ENCODE data around the gene RPL13. TPM values are rescaled to one million over a fixed set of nuclear protein-coding genes. Genes with fewer than 3 reads are reported as not detected.

Gene RPL13
- total and polyA plus RNA-seq, 2 of the 4 experiments (the other 2 are of a cell fraction): 2,098 to 3,527 TPM

DNA sequence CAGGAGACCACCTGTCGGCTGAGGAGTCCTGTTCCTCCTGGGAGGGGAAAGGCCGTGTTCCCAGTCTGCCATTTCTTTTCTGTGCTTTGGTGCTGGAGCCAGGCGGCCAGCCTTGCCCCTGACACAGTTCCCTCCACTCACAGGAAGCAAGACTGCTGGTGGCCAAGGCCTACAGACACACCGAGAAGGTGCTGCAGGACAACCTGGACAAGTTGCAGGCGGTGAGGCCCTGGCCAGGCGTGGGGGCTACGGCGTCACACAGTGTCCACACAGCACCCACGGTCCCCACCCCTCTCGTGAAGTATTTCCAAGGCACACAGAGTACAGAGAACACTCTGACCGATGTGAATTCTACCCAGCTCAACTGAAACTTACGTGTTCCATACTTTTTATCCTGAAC lies 6.1 kb upstream of the RPL13 start:
- dilution Hi-C loops (cut with HindIII; ENCODE audit: low sequenced_read_pairs, unreplicated experiment): no loop called here
- 0 out of 2 replicates have a peak, but pooled peaks cover 1% of the 10 kb centered on the region for H3K4me1 ChIP-seq (ENCODE audit: control insufficient read depth, insufficient read depth, low read length)
- H4K8ac ChIP-seq (ENCODE audit: low read depth in 2 of 2, low read length in 2 of 2): no peak overlapping the region
- no peak overlapping the region for H3K18ac ChIP-seq (ENCODE audit: low read depth, low read length)
- no peak overlapping the region for H2AK9ac ChIP-seq (replicated peaks; ENCODE audit: low read depth, low read length, poor library complexity)
- BruUV-seq (replicated peaks): no TSS peak
- 95% methylated on average over 10 of the region's 12 CpGs; no CpG with 5 or more reads in 1 of the 2 experiments for WGBS, 2 experiments (ENCODE audit: extremely low coverage in 2 of 2, insufficient read length in 1 of 2)
- no peak overlapping the region for H3K14ac ChIP-seq (replicated peaks; ENCODE audit: low read depth, low read length)
- DNase-seq (no peak), ATAC-seq (ENCODE audit: low read depth) (no peak)
- no peak overlapping the region for H3K4ac ChIP-seq (ENCODE audit: low read depth, low read length)
- H4K91ac ChIP-seq (ENCODE audit: insufficient read depth, low read depth, low read length): no peak overlapping the region
- H3K36me3 ChIP-seq (ENCODE audit: control insufficient read depth, insufficient read depth, low read length): peaks cover 45% of the 10 kb centered on the region
- in situ Hi-C loops (cut with MboI; ENCODE audit: low sequenced_read_pairs): no loop called here
- no peak overlapping the region for H3K4me2 ChIP-seq (ENCODE audit: low read depth, low read length)
- H3K56ac ChIP-seq (ENCODE audit: extremely low read depth, insufficient read depth, low read length): no peak overlapping the region
- no peak overlapping the region for H2BK5ac ChIP-seq (ENCODE audit: low read depth, low read length, poor library complexity, severe bottlenecking)
- H3K9me1 ChIP-seq (ENCODE audit: insufficient read depth, low read length): no peaks in the 10 kb centered on the region
- H2BK15ac ChIP-seq (ENCODE audit: low read depth, low read length): no peak overlapping the region
- H3K23ac ChIP-seq (ENCODE audit: low read depth, low read length): no peak overlapping the region
- no peak overlapping the region for H2BK20ac ChIP-seq (ENCODE audit: low read depth, low read length)
- no peak overlapping the region for H2AK5ac ChIP-seq (ENCODE audit: low read depth, low read length)
- intact Hi-C loops (cut with micrococcal nuclease): no loop called here
- no peaks in the 10 kb centered on the region for H3K9me3 ChIP-seq (ENCODE audit: control insufficient read depth, insufficient read depth, low read length)
- no peak overlapping the region for H3K27ac ChIP-seq (ENCODE audit: insufficient read depth, low read length)
- peaks cover 0 to 20% of the 10 kb centered on the region in 2 experiments; a peak in 1 of 4 replicates for H3K79me1 ChIP-seq (ENCODE audit: low read depth in 1 of 2, low read length in 2 of 2)
- no peak overlapping the region for H3K9ac ChIP-seq (ENCODE audit: low read depth, low read length)
- no peak overlapping the region for H4K5ac ChIP-seq (ENCODE audit: low read depth, low read length)
- peaks cover 3% of the 10 kb centered on the region; the same call in 1 of the 2 replicates for H4K20me1 ChIP-seq (ENCODE audit: insufficient read depth, low read length)
- no peak overlapping the region for H2AFZ ChIP-seq (replicated peaks; ENCODE audit: low read length, poor library complexity)
- ChIA-PET POLR2A (ENCODE audit: unreplicated experiment) (no interaction called here), CTCF (no interaction called here)
- TF ChIP-seq RFX5 (IDR thresholded peaks at IDR 0.05; ENCODE audit: low read depth, low read length) (no peak), BHLHE40 (IDR thresholded peaks at IDR 0.05; ENCODE audit: low read depth, low read length) (no peak), NFE2L2 (IDR thresholded peaks at IDR 0.05; ENCODE audit: low read depth, low read length) (no peak), RAD21 (IDR thresholded peaks at IDR 0.05; ENCODE audit: low read length) (no peak), MXI1 (IDR thresholded peaks at IDR 0.05; ENCODE audit: borderline replicate concordance, low read depth, low read length) (no peak), MAZ (IDR thresholded peaks at IDR 0.05; ENCODE audit: borderline replicate concordance, low read depth, low read length) (no peak), RCOR1 (IDR thresholded peaks at IDR 0.05; ENCODE audit: insufficient replicate concordance, low read length) (no peak)
- TF ChIP-seq, protein P1, sequence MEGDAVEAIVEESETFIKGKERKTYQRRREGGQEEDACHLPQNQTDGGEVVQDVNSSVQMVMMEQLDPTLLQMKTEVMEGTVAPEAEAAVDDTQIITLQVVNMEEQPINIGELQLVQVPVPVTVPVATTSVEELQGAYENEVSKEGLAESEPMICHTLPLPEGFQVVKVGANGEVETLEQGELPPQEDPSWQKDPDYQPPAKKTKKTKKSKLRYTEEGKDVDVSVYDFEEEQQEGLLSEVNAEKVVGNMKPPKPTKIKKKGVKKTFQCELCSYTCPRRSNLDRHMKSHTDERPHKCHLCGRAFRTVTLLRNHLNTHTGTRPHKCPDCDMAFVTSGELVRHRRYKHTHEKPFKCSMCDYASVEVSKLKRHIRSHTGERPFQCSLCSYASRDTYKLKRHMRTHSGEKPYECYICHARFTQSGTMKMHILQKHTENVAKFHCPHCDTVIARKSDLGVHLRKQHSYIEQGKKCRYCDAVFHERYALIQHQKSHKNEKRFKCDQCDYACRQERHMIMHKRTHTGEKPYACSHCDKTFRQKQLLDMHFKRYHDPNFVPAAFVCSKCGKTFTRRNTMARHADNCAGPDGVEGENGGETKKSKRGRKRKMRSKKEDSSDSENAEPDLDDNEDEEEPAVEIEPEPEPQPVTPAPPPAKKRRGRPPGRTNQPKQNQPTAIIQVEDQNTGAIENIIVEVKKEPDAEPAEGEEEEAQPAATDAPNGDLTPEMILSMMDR (conservative IDR thresholded peaks at IDR 0.05; ENCODE audit: low read depth, low read length): no peak
- H3K27me3 ChIP-seq (ENCODE audit: control insufficient read depth, insufficient read depth, low read length): no peaks in the 10 kb centered on the region
- H2BK120ac ChIP-seq (ENCODE audit: low read depth, low read length): no peak overlapping the region
- H3K4me3 ChIP-seq (ENCODE audit: insufficient read depth, low read depth, low read length): no peak overlapping the region

Measured in IMR-90 (cell line).